ENCODE results near the gene TEF.

TEF gene

GRCh38 chr22:41361716-41362310, 19.9 kb upstream of the TEF start:
- peaks cover 16% of the 10 kb centered on the region; the same call in 1 of the 2 replicates for H3K4me1 ChIP-seq (ENCODE audit: insufficient read depth, low read length)
- H3K36me3 ChIP-seq (ENCODE audit: insufficient read depth, low read length), result no peaks in the 10 kb centered on the region; the same call in 1 of the 2 replicates
- no peaks in the 10 kb centered on the region for H3K9me3 ChIP-seq (ENCODE audit: control insufficient read depth, insufficient read depth, low read length)
- no peak overlapping the region for H3K9ac ChIP-seq (ENCODE audit: low read depth, low read length)

GRCh38 chr22:41362615-41363014, 19.1 kb upstream of the TEF start:
- Histone ChIP-seq H3K4me1 (ENCODE audit: insufficient read depth, low read length) (peaks cover 20% of the 10 kb centered on the region; the same call in 1 of the 2 replicates), H3K36me3 (ENCODE audit: insufficient read depth, low read length) (no peaks in the 10 kb centered on the region; the same call in 1 of the 2 replicates), H3K9me3 (ENCODE audit: control insufficient read depth, insufficient read depth, low read length) (no peaks in the 10 kb centered on the region), H3K9ac (ENCODE audit: low read depth, low read length) (no peak overlapping the region)

- Histone ChIP-seq H3K4me1 (ENCODE audit: insufficient read depth, low read length) (peaks cover 21% of the 10 kb centered on the region; the same call in 1 of the 2 replicates), H3K36me3 (ENCODE audit: insufficient read depth, low read length) (no peaks in the 10 kb centered on the region; the same call in 1 of the 2 replicates), H3K9ac (ENCODE audit: low read depth, low read length) (no peak overlapping the region), H3K9me3 (ENCODE audit: control insufficient read depth, insufficient read depth, low read length) (no peaks in the 10 kb centered on the region)
Observed at GRCh38 chr22:41364233-41364632, 17.5 kb upstream of the TEF start.

GRCh38 chr22:41364955-41365354, 16.8 kb upstream of the TEF start:
- Histone ChIP-seq H3K4me1 (ENCODE audit: insufficient read depth, low read length) (peaks cover 17% of the 10 kb centered on the region; the same call in 1 of the 2 replicates), H3K36me3 (ENCODE audit: insufficient read depth, low read length) (no peaks in the 10 kb centered on the region), H3K9me3 (ENCODE audit: control insufficient read depth, insufficient read depth, low read length) (no peaks in the 10 kb centered on the region), H3K9ac (ENCODE audit: low read depth, low read length) (no peak overlapping the region)

GRCh38 chr22:41365425-41365824, 16.3 kb upstream of the TEF start:
- no peaks in the 10 kb centered on the region for H3K36me3 ChIP-seq (ENCODE audit: insufficient read depth, low read length)
- H3K9me3 ChIP-seq (ENCODE audit: control insufficient read depth, insufficient read depth, low read length), result no peaks in the 10 kb centered on the region
- H3K4me1 ChIP-seq (ENCODE audit: insufficient read depth, low read length), result peaks cover 12% of the 10 kb centered on the region; the same call in 1 of the 2 replicates
- no peak overlapping the region for H3K9ac ChIP-seq (ENCODE audit: low read depth, low read length)

GRCh38 chr22:41366323-41367029, 15.3 kb upstream of the TEF start:
- H3K4me1 ChIP-seq (ENCODE audit: insufficient read depth, low read length), result peaks cover 12% of the 10 kb centered on the region; the same call in 1 of the 2 replicates
- H3K9me3 ChIP-seq (ENCODE audit: control insufficient read depth, insufficient read depth, low read length), result no peaks in the 10 kb centered on the region
- H3K9ac ChIP-seq (ENCODE audit: low read depth, low read length), result no peak overlapping the region
- no peaks in the 10 kb centered on the region for H3K36me3 ChIP-seq (ENCODE audit: insufficient read depth, low read length)

GRCh38 chr22:41367039-41367679, 14.6 kb upstream of the TEF start:
- Histone ChIP-seq H3K36me3 (ENCODE audit: insufficient read depth, low read length) (no peaks in the 10 kb centered on the region), H3K9me3 (ENCODE audit: control insufficient read depth, insufficient read depth, low read length) (no peaks in the 10 kb centered on the region), H3K9ac (ENCODE audit: low read depth, low read length) (no peak overlapping the region), H3K4me1 (ENCODE audit: insufficient read depth, low read length) (peaks cover 12% of the 10 kb centered on the region; the same call in 1 of the 2 replicates)

- Histone ChIP-seq H3K36me3 (ENCODE audit: insufficient read depth, low read length) (no peaks in the 10 kb centered on the region), H3K9me3 (ENCODE audit: control insufficient read depth, insufficient read depth, low read length) (no peaks in the 10 kb centered on the region), H3K4me1 (ENCODE audit: insufficient read depth, low read length) (peaks cover 12% of the 10 kb centered on the region; the same call in 1 of the 2 replicates), H3K9ac (ENCODE audit: low read depth, low read length) (no peak overlapping the region)
Observed at GRCh38 chr22:41367680-41368542, 13.8 kb upstream of the TEF start.

- no peak overlapping the region for H3K9ac ChIP-seq (ENCODE audit: low read depth, low read length)
Observed at GRCh38 chr22:41368543-41369423, 13.0 kb upstream of the TEF start.

GRCh38 chr22:41369424-41369745, 12.4 kb upstream of the TEF start:
- H3K9ac ChIP-seq (ENCODE audit: low read depth, low read length), result no peak overlapping the region
- peaks cover 12% of the 10 kb centered on the region; the same call in 1 of the 2 replicates for H3K4me1 ChIP-seq (ENCODE audit: insufficient read depth, low read length)
- no peaks in the 10 kb centered on the region for H3K36me3 ChIP-seq (ENCODE audit: insufficient read depth, low read length)
- no peaks in the 10 kb centered on the region for H3K9me3 ChIP-seq (ENCODE audit: control insufficient read depth, insufficient read depth, low read length)

More at GRCh38 chr22:41368543-41369423, 13.0 kb upstream of the TEF start:
- Histone ChIP-seq H3K9me3 (ENCODE audit: control insufficient read depth, insufficient read depth, low read length) (no peaks in the 10 kb centered on the region), H3K4me1 (ENCODE audit: insufficient read depth, low read length) (peaks cover 12% of the 10 kb centered on the region; the same call in 1 of the 2 replicates), H3K36me3 (ENCODE audit: insufficient read depth, low read length) (no peaks in the 10 kb centered on the region)

GRCh38 chr22:41369837-41370236, 11.9 kb upstream of the TEF start:
- Histone ChIP-seq H3K4me1 (ENCODE audit: insufficient read depth, low read length) (peaks cover 14% of the 10 kb centered on the region; the same call in 1 of the 2 replicates), H3K36me3 (ENCODE audit: insufficient read depth, low read length) (no peaks in the 10 kb centered on the region), H3K9me3 (ENCODE audit: control insufficient read depth, insufficient read depth, low read length) (no peaks in the 10 kb centered on the region), H3K9ac (ENCODE audit: low read depth, low read length) (no peak overlapping the region)

- H3K9ac ChIP-seq (ENCODE audit: low read depth, low read length), result no peak overlapping the region
- no peaks in the 10 kb centered on the region for H3K36me3 ChIP-seq (ENCODE audit: insufficient read depth, low read length)
- H3K9me3 ChIP-seq (ENCODE audit: control insufficient read depth, insufficient read depth, low read length), result no peaks in the 10 kb centered on the region
- peaks cover 5% of the 10 kb centered on the region; the same call in 1 of the 2 replicates for H3K4me1 ChIP-seq (ENCODE audit: insufficient read depth, low read length)
Observed at GRCh38 chr22:41377846-41378245, 3.9 kb upstream of the TEF start.

- no peaks in the 10 kb centered on the region for H3K36me3 ChIP-seq (ENCODE audit: insufficient read depth, low read length)
- H3K4me1 ChIP-seq (ENCODE audit: insufficient read depth, low read length), result 0 out of 2 replicates have a peak, but pooled peaks cover 5% of the 10 kb centered on the region
- H3K9ac ChIP-seq (ENCODE audit: low read depth, low read length), result peak overlapping the region; percentile 64
Observed at GRCh38 chr22:41380993-41381328, 781 bp upstream of the TEF start.

More at GRCh38 chr22:41380993-41381328, 781 bp upstream of the TEF start:
- H3K9me3 ChIP-seq (ENCODE audit: control insufficient read depth, insufficient read depth, low read length), result no peaks in the 10 kb centered on the region
